HG03139 (cell line): ENCODE data around the gene LONP1.

Source experiments
- ATAC-seq: cut with Tn5 transposase; IDR thresholded peaks from one replicate; pipeline ENCODE4 v1.9.1; 2021; ENCODE audit not compliant: unreplicated experiment

Gene LONP1

GRCh38 chr19:5680437-5681368 is 39.2 kb downstream of the LONP1 start, which contains the start of the genes HSD11B1L and MICOS13:
Gene HSD11B1L, plus strand, starts transcription at chr19:5681027. Its CDS starts 3,806 bp downstream, at chr19:5684833.
Gene MICOS13, minus strand, starts transcription at chr19:5680516. Its CDS starts 30 bp downstream, at chr19:5680486.
- peak; percentile 85 for ATAC-seq

- ATAC-seq = no peak
These were observed 39.9 kb downstream of the LONP1 start for GRCh38 chr19:5680084-5680436.

- no peak for ATAC-seq
These were observed 40.5 kb downstream of the LONP1 start for GRCh38 chr19:5679289-5680083.

GRCh38 chr19:5678071-5678718 is 41.8 kb downstream of the LONP1 start:
- no peak for ATAC-seq

GRCh38 chr19:5677580-5677979 is 42.4 kb downstream of the LONP1 start:
- no peak for ATAC-seq

GRCh38 chr19:5677136-5677535 is 42.8 kb downstream of the LONP1 start:
- ATAC-seq = no peak

GRCh38 chr19:5676772-5677105 is 43.2 kb downstream of the LONP1 start:
- ATAC-seq = no peak

- ATAC-seq = no peak
These were observed 43.7 kb downstream of the LONP1 start for GRCh38 chr19:5676105-5676771.

GRCh38 chr19:5674714-5675113 is 45.2 kb downstream of the LONP1 start:
- no peak for ATAC-seq

GRCh38 chr19:5673752-5674151 is 46.2 kb downstream of the LONP1 start:
- ATAC-seq = no peak

- no peak for ATAC-seq
These were observed 47.1 kb downstream of the LONP1 start for GRCh38 chr19:5672708-5673459.

- ATAC-seq = no peak
These were observed 48.3 kb downstream of the LONP1 start for GRCh38 chr19:5671600-5671999.

- ATAC-seq = no peak
These were observed 50.7 kb downstream of the LONP1 start for GRCh38 chr19:5669212-5669611.

GRCh38 chr19:5667751-5668271 is 52.1 kb downstream of the LONP1 start:
- ATAC-seq = no peak

GRCh38 chr19:5666921-5667610 is 52.9 kb downstream of the LONP1 start:
- no peak for ATAC-seq

GRCh38 chr19:5665781-5666513 is 54.0 kb downstream of the LONP1 start:
- ATAC-seq = no peak

GRCh38 chr19:5664515-5664914 is 55.4 kb downstream of the LONP1 start:
- ATAC-seq = no peak

- ATAC-seq = no peak
These were observed 56.0 kb downstream of the LONP1 start for GRCh38 chr19:5663904-5664303.

GRCh38 chr19:5661483-5661882 is 58.5 kb downstream of the LONP1 start:
- no peak for ATAC-seq
